HG03097 (cell line): ENCODE measurements around the gene DAPK1.

ENCODE experiments used
- ATAC-seq: cut with Tn5 transposase; IDR thresholded peaks from one replicate; pipeline ENCODE4 v1.9.1; 2021; ENCODE audit not compliant: unreplicated experiment, low FRiP score

DAPK1 gene

GRCh38 chr9:87635656-87636501, 138.2 kb downstream of the DAPK1 start:
- ATAC-seq = no peak

DNA sequence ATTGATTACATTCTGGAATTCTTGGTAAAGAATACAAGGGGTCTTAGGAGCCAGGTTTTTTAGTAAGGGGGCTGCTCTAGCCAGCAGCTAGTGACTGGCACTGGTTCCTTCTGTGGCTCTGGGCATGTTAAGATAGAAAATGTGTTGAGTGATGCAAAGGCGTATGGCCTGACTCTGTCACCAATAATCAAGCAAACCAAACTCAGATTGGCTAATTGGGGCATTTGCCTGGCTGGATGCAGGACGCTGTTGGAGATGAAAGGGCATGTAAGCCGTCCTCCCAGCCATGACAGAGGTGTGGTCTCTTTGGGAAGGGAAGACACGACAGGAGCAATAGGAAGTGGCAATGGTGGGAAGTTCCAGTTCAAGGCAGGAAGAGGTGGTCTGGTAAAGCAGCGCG, 140.6 kb downstream of the DAPK1 start:
- ATAC-seq = no peak

GRCh38 chr9:87639949-87640348, 142.3 kb downstream of the DAPK1 start:
- no peak for ATAC-seq

GRCh38 chr9:87640385-87640795, 142.7 kb downstream of the DAPK1 start:
- ATAC-seq = no peak

GRCh38 chr9:87641067-87641466, 143.4 kb downstream of the DAPK1 start:
- no peak for ATAC-seq

GRCh38 chr9:87642330-87643106, 144.9 kb downstream of the DAPK1 start:
- no peak for ATAC-seq

DNA sequence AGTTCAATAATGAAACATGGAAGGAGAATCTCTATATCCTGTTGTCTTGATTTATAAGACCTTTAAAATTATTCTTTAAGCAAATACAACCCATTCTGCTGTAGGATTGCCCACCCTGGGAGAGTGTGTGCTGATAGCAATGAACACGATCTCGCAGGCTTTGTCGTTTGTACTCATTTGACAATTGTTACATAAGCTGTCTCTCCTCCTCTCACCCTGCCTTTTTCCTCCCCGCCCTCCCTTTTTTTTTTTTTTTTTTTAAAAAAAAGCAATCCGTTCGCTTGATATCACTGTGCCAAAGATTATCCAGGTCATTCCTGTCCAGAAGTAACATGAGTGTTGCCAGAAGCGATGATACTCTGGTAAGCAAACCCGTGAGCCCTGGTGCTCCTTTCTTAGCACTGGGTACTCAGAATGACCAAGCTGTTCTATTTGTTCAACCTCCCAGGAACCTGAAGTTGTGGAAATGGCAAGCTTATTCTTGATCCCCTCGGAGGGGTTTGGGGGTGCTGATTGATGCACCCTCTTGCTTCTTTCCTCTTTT, 145.5 kb downstream of the DAPK1 start:
- no peak for ATAC-seq

GRCh38 chr9:87643778-87644570, 146.3 kb downstream of the DAPK1 start:
- no peak for ATAC-seq

DNA sequence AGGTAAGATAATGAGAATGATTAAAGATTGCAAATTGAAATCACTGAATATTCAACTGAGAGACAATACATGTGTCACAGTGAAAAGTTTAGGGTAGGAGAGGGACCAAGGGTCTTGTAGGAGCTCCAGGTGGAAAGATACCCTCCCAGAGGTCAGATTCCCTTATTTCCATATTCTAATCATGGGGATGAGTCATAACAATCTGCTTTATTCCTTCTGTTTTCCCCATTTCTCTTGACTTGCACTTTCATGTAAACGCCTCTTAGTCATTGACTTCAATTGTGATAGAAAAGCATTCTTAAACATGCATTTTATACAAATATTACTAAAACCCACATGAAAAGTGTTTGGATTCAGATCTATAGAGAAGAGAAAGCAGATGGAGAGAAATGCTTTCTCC, 147.0 kb downstream of the DAPK1 start:
- ATAC-seq = no peak

- no peak for ATAC-seq
These were observed 148.9 kb downstream of the DAPK1 start for GRCh38 chr9:87646546-87646945.

- ATAC-seq = no peak
These were observed 149.4 kb downstream of the DAPK1 start for GRCh38 chr9:87647114-87647513.

DNA sequence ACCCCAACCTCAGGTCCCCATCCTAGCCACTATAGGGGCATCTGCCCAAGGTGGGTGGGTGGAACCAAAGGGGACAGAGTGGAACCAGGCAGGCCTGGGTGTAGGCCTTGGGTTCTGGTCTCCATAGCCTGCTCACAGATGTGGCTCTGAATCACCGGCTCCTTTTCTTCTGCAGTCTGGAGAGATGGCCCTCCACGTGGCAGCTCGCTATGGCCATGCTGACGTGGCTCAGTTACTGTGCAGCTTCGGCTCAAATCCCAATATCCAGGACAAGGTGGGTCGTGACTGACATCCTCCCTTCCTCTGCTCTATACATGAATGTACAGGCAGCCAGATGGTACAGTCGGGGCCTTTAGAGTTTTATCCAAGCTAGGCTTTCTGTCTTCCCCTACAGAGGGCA, 150.9 kb downstream of the DAPK1 start:
- ATAC-seq = no peak

GRCh38 chr9:87650611-87651295, 153.1 kb downstream of the DAPK1 start:
- no peak for ATAC-seq

DNA sequence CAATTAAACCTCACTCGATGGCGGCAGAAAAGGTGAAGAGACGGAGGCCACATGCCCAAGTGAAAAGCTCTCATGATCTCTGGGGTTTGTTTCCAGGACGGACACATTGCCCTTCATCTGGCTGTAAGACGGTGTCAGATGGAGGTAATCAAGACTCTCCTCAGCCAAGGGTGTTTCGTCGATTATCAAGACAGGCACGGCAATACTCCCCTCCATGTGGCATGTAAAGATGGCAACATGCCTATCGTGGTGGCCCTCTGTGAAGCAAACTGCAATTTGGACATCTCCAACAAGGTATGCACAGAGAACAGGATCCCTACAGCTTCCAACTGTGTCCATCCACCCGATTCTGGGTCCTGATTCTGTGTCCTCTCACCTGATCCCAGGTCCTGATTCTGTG, 153.8 kb downstream of the DAPK1 start:
- ATAC-seq = no peak

- ATAC-seq = no peak
These were observed 156.3 kb downstream of the DAPK1 start for GRCh38 chr9:87653941-87654340.

DNA sequence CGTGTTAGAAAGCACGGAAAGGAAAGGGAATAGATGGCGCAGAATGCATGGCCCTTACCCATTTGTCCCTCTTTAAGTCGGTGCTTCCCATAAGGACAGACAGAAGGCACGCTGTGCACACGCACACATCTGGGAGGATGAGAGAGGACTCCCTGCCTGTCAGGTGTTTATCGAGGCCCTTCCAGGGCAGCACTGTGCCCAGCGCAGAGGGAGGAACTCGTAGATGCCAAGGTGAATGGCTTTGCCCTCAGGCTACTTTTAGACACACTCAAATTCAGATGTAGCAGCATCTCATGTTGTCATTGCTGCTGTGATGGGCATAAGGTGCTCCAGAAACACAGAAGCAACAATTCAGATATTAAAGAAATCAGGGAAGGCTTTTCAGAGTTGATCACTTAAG, 158.1 kb downstream of the DAPK1 start:
- no peak for ATAC-seq

- ATAC-seq = no peak
These were observed 158.8 kb downstream of the DAPK1 start for GRCh38 chr9:87656485-87656884.

DNA sequence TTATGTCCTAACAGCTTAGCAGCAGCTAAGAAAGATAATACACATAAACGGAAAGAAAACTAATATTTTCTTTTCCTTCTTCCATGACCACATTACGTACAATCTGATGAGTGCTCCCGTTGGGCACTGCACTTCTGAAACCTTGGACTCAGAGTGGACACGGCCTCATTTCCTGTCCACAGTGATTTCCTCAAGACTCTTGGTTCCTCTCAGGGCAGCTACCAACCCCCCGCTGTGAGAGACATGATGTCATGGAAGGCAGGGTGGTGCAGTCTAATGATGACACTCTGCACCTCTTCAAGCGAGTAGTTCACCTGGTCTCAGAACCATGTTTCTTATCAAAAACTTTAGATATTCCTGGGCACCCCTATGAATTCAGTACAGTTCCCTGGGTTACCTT, 159.5 kb downstream of the DAPK1 start:
- ATAC-seq = no peak

DNA sequence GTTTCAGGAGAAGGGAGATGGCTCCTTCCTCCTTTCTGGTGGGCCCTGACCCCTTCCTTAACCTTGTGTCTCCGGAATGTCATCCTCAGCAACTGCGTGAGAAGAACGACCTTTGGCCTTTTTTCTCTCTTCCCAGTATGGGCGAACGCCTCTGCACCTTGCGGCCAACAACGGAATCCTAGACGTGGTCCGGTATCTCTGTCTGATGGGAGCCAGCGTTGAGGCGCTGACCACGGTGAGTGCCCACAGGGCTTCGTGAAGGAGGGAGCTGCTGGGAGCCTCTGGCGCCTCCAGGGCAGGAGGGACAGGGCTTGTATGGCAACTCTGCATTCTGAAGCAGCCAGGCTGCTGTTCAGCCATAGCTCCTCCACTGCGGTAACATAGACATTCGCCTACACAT, 160.2 kb downstream of the DAPK1 start:
- no peak for ATAC-seq

- no peak for ATAC-seq
These were observed 160.8 kb downstream of the DAPK1 start for GRCh38 chr9:87658511-87658910.
